ENCODE data around the gene LPXN.
"Not testable (repeated sequence)": the region's sequence is repeated elsewhere in the genome, so short reads cannot be mapped to it uniquely, and the experiment has no call there.

Gene LPXN

GRCh38 chr11:58576887-58577471 is 1.3 kb upstream of the LPXN start:
- TF ChIP-seq JUND (IDR thresholded peaks at IDR 0.05; ENCODE audit: low read depth), result no peak
- peak in 1 of 2 experiments; percentile 55 for DNase-seq (ENCODE audit: low read depth in 1 of 2, low spot score in 1 of 2)
- in situ Hi-C loops (cut with HindIII; ENCODE audit: low pct_unique_long_range_greater_than_20kb, low sequenced_read_pairs), result no loop called here

GRCh38 chr11:58574881-58575280 is 775 bp downstream of the LPXN start:
- DNase-seq (ENCODE audit: low read depth in 1 of 2, low spot score in 1 of 2), result no peak
- in situ Hi-C loops (cut with HindIII; ENCODE audit: low pct_unique_long_range_greater_than_20kb, low sequenced_read_pairs), result no loop called here
- no peak for TF ChIP-seq JUND (IDR thresholded peaks at IDR 0.05; ENCODE audit: low read depth)

- in situ Hi-C loops (cut with HindIII; ENCODE audit: low pct_unique_long_range_greater_than_20kb, low sequenced_read_pairs), result no loop called here
- DNase-seq (ENCODE audit: low read depth in 1 of 2, low spot score in 1 of 2), result peak in 1 of 2 experiments; percentile 26
- TF ChIP-seq JUND (IDR thresholded peaks at IDR 0.05; ENCODE audit: low read depth), result no peak
Measured at GRCh38 chr11:58573451-58574104, 2.1 kb downstream of the LPXN start.

- DNase-seq (ENCODE audit: low read depth in 1 of 2, low spot score in 1 of 2); in situ Hi-C loops (cut with HindIII; ENCODE audit: low pct_unique_long_range_greater_than_20kb, low sequenced_read_pairs): not testable (repeated sequence)
Measured at GRCh38 chr11:58572906-58573305, 2.8 kb downstream of the LPXN start.

- peak; percentile 27 to 76 for DNase-seq (ENCODE audit: low read depth in 1 of 2, low spot score in 1 of 2)
- in situ Hi-C loops (cut with HindIII; ENCODE audit: low pct_unique_long_range_greater_than_20kb, low sequenced_read_pairs), result no loop called here
- TF ChIP-seq JUND (IDR thresholded peaks at IDR 0.05; ENCODE audit: low read depth), result no peak
Measured at GRCh38 chr11:58567889-58568512, 7.7 kb downstream of the LPXN start.

GRCh38 chr11:58564231-58564630 is 11.4 kb downstream of the LPXN start:
- no peak for TF ChIP-seq JUND (IDR thresholded peaks at IDR 0.05; ENCODE audit: low read depth)
- in situ Hi-C loops (cut with HindIII; ENCODE audit: low pct_unique_long_range_greater_than_20kb, low sequenced_read_pairs), result no loop called here
- DNase-seq (ENCODE audit: low read depth in 1 of 2, low spot score in 1 of 2), result no peak

GRCh38 chr11:58562375-58562800 is 13.3 kb downstream of the LPXN start:
- in situ Hi-C loops (cut with HindIII; ENCODE audit: low pct_unique_long_range_greater_than_20kb, low sequenced_read_pairs), result no loop called here
- TF ChIP-seq JUND (IDR thresholded peaks at IDR 0.05; ENCODE audit: low read depth), result no peak
- no peak for DNase-seq (ENCODE audit: low read depth in 1 of 2, low spot score in 1 of 2)

GRCh38 chr11:58561394-58562098 is 14.1 kb downstream of the LPXN start:
- no peak for TF ChIP-seq JUND (IDR thresholded peaks at IDR 0.05; ENCODE audit: low read depth)
- DNase-seq (ENCODE audit: low read depth in 1 of 2, low spot score in 1 of 2), result no peak
- in situ Hi-C loops (cut with HindIII; ENCODE audit: low pct_unique_long_range_greater_than_20kb, low sequenced_read_pairs), result no loop called here

- no peak for TF ChIP-seq JUND (IDR thresholded peaks at IDR 0.05; ENCODE audit: low read depth)
- in situ Hi-C loops (cut with HindIII; ENCODE audit: low pct_unique_long_range_greater_than_20kb, low sequenced_read_pairs), result no loop called here
- DNase-seq (ENCODE audit: low read depth in 1 of 2, low spot score in 1 of 2), result no peak
Measured at GRCh38 chr11:58560842-58561241, 14.8 kb downstream of the LPXN start.

GRCh38 chr11:58549644-58550043 is 26.0 kb downstream of the LPXN start:
- in situ Hi-C loops (cut with HindIII; ENCODE audit: low pct_unique_long_range_greater_than_20kb, low sequenced_read_pairs), result no loop called here
- no peak for DNase-seq (ENCODE audit: low read depth in 1 of 2, low spot score in 1 of 2)
- no peak for TF ChIP-seq JUND (IDR thresholded peaks at IDR 0.05; ENCODE audit: low read depth)

- in situ Hi-C loops (cut with HindIII; ENCODE audit: low pct_unique_long_range_greater_than_20kb, low sequenced_read_pairs), result no loop called here
- DNase-seq (ENCODE audit: low read depth in 1 of 2, low spot score in 1 of 2), result no peak
- TF ChIP-seq JUND (IDR thresholded peaks at IDR 0.05; ENCODE audit: low read depth), result no peak
Measured at GRCh38 chr11:58546841-58547240, 28.8 kb downstream of the LPXN start.

GRCh38 chr11:58531865-58532341 is 43.8 kb downstream of the LPXN start:
- DNase-seq (ENCODE audit: low read depth in 1 of 2, low spot score in 1 of 2), result no peak
- in situ Hi-C loops (cut with HindIII; ENCODE audit: low pct_unique_long_range_greater_than_20kb, low sequenced_read_pairs), result no loop called here
- TF ChIP-seq JUND (IDR thresholded peaks at IDR 0.05; ENCODE audit: low read depth), result no peak

- no peak for DNase-seq (ENCODE audit: low read depth in 1 of 2, low spot score in 1 of 2)
- no peak for TF ChIP-seq JUND (IDR thresholded peaks at IDR 0.05; ENCODE audit: low read depth)
- in situ Hi-C loops (cut with HindIII; ENCODE audit: low pct_unique_long_range_greater_than_20kb, low sequenced_read_pairs), result no loop called here
Measured at GRCh38 chr11:58530236-58530635, 45.4 kb downstream of the LPXN start.
